Measurements from ENCODE around the gene HHIPL1.

Gene HHIPL1

GRCh38 chr14:99644723-99645544, at the start of gene HHIPL1:
Gene HHIPL1 (plus strand): TSS chr14:99645129. CDS start chr14:99645208, 79 bp downstream.
- DNase-seq (ENCODE audit: low spot score), result no peak

- DNase-seq (ENCODE audit: low spot score), result no peak
These were observed 49.4 kb upstream of the HHIPL1 start for GRCh38 chr14:99595524-99595923.

- DNase-seq (ENCODE audit: low spot score), result no peak
These were observed 48.8 kb upstream of the HHIPL1 start for GRCh38 chr14:99596071-99596627.

GRCh38 chr14:99596772-99597171, 48.2 kb upstream of the HHIPL1 start:
- no peak for DNase-seq (ENCODE audit: low spot score)

- no peak for DNase-seq (ENCODE audit: low spot score)
These were observed 46.9 kb upstream of the HHIPL1 start for GRCh38 chr14:99597911-99598600.

GRCh38 chr14:99598774-99599173, 46.2 kb upstream of the HHIPL1 start:
- DNase-seq (ENCODE audit: low spot score), result peak; percentile 69

GRCh38 chr14:99599393-99599792, 45.5 kb upstream of the HHIPL1 start:
- DNase-seq (ENCODE audit: low spot score), result no peak

GRCh38 chr14:99600232-99600888, 44.6 kb upstream of the HHIPL1 start:
- DNase-seq (ENCODE audit: low spot score), result no peak

GRCh38 chr14:99601361-99601831, 43.5 kb upstream of the HHIPL1 start:
- no peak for DNase-seq (ENCODE audit: low spot score)

- peak; percentile 42 for DNase-seq (ENCODE audit: low spot score)
These were observed 42.7 kb upstream of the HHIPL1 start for GRCh38 chr14:99602054-99602787.

- no peak for DNase-seq (ENCODE audit: low spot score)
These were observed 42.0 kb upstream of the HHIPL1 start for GRCh38 chr14:99602788-99603415.

GRCh38 chr14:99603471-99604277, 41.3 kb upstream of the HHIPL1 start, which contains the start of gene CCDC85C:
Gene CCDC85C (minus strand): TSS chr14:99604207. CDS start chr14:99603959, 248 bp downstream.
- DNase-seq (ENCODE audit: low spot score), result no peak

- DNase-seq (ENCODE audit: low spot score), result peak; percentile 95
These were observed 40.6 kb upstream of the HHIPL1 start for GRCh38 chr14:99604278-99604765.

- no peak for DNase-seq (ENCODE audit: low spot score)
These were observed 40.1 kb upstream of the HHIPL1 start for GRCh38 chr14:99604766-99605298.

- peak; percentile 64 for DNase-seq (ENCODE audit: low spot score)
These were observed 39.5 kb upstream of the HHIPL1 start for GRCh38 chr14:99605299-99605961.

GRCh38 chr14:99606359-99606758, 38.6 kb upstream of the HHIPL1 start:
- DNase-seq (ENCODE audit: low spot score), result no peak

GRCh38 chr14:99608591-99608990, 36.3 kb upstream of the HHIPL1 start:
- no peak for DNase-seq (ENCODE audit: low spot score)

GRCh38 chr14:99609245-99610170, 35.4 kb upstream of the HHIPL1 start:
- DNase-seq (ENCODE audit: low spot score), result no peak
